NOMO-1 (cell line): Measurements from ENCODE around the gene DCANP1.
"Not testable (repeated sequence)": the region's sequence is repeated elsewhere in the genome, so short reads cannot be mapped to it uniquely, and the experiment has no call there.

Source experiments
- DNase-seq, 2 experiments: peaks; one replicate each; lab custom pipeline; 2025; ENCODE audit not compliant: unreplicated experiment in 2 of 2; lab: John Stamatoyannopoulos, UW

DCANP1 gene

GRCh38 chr5:135447298-135447929 lies at the start of gene DCANP1:
Gene DCANP1, minus strand, starts transcription at chr5:135447348. Its CDS starts 240 bp downstream, at chr5:135447108.
- no peak for DNase-seq

DNA sequence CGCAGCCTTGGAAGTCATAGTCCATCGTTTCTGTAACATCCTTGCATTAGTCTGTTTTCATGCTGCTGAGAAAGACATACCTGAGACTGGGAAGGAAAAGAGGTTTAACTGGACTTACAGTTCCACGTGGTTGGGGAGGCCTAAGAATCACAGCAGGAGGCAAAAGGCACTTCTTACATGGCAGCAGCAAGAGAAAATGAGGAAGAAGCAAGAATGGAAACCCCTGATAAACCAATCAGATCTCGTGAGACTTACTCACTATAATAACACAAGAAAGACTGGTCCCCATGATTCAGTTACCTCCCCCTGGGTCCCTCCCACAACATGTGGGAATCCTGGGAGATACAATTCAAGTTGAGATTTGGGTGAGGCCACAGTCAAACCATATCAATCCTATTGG lies 48.4 kb upstream of the DCANP1 start:
- DNase-seq, result not testable (repeated sequence)

DNA sequence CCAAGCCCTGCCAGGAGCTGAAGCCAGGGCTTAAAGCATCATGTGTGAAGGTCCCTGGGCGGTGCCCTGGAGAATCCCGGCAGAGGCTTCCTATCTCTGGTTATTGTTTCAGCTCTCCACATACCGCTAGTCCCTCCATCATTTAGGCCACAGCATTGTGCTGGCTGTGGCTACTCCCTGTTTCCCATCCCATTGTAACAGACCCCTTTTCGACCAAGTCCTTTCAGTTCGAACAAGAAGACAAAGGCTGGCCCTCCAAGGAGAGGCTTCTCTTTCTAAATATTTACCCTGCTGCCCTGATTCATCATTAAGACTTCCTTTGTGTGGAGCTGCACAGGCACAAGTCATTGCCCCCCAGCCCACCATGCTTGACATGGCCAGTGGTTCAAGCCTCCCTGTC lies 47.0 kb upstream of the DCANP1 start:
- no peak for DNase-seq

DNA sequence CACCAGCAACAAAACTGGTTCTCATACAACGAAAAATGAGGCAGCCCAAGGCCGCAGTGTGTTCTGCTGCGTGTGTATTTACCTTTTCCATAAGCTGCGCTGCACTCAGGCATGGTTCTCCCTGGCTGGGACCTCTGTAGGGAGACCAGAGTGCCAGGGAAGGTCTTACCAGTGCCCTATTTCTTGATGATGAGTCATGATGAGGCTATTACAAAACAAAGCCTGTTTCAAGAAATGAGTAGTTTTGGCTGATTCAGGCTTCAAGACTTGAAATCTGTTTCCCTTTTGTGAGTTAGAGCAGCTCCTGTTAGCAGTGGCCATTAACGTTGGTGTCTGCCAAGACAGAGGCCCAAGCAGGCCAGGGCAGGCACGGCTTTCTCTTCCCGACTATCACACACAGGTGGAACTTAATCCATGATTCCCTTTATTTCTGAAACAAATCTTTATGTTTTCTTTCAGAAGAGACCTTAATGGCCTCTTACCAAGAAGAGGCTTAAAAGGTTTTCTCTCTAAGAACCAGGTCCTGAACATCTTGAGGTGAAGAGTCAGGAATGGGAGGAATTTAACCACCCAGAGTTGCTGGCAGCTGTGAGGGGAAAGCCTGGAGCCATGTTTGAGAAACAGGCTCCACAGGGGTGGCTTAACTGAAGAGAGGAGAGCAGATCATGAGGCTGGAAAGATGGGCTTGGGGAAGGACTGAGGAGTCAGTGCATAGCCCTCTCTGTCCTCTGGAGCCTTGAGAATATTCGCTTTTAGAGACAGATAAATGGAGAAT lies 46.4 kb upstream of the DCANP1 start:
- peak; percentile 51 to 77 for DNase-seq

DNA sequence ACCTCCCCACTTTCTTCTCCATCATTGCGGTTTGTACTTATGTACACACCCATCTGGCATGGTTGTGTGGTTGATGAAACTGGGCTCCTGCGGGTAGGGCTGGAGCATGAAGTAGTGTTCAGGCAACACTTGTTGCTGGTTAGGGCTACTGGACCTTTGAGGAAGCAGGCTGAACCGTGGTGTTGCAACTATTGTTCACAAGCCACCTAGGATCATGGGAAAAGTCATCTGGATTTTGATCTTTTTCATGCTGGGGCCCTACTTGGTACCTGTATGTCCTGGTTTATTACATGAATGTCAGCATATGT lies 45.1 kb upstream of the DCANP1 start:
- DNase-seq, result no peak

GRCh38 chr5:135491552-135492318 lies 44.6 kb upstream of the DCANP1 start:
- no peak for DNase-seq

- no peak for DNase-seq
Observed at GRCh38 chr5:135491038-135491551, 43.9 kb upstream of the DCANP1 start.

DNA sequence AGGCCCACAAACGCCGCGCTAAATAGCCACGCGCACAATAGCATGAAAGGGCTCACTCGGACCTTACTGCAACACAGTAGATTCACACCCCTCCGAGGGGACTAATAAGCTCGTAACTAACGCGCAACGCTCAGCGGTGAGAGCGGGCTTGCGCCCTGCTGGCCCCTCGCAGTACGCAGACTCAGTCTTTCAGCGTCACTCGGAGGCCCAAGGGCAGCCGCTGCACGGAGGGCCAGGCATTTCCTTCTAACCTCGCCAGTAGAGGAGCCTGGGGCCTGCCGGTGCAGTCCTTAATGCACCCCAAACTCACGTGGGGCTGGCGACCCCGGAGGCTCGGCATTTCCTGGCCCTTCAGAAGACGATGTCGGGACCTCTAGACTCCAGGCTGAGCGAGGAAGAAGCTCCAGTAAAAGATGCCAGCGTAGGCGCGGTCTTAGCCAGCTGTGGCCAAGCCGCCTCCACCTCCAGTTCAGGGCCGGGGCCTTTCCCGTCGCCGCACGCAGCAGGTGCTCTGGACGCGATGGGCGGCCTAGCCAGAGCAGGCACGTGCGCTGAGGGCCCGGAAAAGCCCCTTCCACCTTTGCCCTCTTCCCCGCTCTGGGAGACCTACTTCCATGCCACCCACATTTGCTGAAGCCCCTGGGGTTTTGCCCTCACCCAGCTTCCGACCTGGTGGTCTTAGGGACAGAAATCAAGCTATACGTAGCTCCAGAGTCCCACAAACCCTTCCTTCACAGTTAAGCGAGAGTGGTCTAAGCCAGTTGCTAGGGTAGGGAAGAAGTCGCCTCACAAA lies 43.3 kb upstream of the DCANP1 start:
- DNase-seq, result no peak

DNA sequence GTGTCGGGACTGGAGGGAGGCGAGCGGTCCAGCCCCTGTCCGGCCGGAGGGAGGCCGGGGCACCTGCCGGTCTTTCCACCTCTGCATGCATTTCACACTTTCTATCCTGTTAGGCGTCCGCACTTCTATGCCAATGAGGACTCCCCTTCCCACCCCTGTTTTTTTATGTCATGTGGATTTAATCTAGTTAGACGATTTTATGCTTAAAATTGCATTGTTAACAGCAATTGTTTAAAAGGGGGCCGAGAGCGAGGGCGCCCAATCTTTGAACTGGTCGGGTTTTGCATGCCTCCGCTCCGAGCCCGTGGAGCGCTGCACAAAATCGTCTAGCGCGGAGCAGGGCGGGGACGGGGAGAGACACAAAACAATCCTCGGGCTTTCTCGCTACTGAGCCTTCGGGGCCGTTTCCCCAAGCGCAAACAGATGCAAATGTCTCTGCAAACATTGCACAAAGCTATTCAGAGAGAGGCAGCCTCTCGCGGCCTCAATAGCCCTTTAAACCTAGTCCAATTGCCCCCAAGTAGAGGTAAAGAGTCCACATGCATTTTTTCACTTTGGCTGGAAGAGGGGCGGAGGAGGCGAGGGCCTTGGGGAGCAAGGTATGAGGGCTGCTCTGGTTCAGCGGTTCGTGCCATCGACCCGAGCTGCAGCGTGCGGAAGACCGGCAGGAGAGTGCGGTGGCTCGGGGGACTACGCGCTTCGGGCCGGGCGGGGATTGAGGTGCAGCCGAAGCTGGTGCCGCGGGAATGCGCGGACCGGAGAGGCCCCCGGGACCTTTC lies 42.5 kb upstream of the DCANP1 start:
- no peak for DNase-seq

DNA sequence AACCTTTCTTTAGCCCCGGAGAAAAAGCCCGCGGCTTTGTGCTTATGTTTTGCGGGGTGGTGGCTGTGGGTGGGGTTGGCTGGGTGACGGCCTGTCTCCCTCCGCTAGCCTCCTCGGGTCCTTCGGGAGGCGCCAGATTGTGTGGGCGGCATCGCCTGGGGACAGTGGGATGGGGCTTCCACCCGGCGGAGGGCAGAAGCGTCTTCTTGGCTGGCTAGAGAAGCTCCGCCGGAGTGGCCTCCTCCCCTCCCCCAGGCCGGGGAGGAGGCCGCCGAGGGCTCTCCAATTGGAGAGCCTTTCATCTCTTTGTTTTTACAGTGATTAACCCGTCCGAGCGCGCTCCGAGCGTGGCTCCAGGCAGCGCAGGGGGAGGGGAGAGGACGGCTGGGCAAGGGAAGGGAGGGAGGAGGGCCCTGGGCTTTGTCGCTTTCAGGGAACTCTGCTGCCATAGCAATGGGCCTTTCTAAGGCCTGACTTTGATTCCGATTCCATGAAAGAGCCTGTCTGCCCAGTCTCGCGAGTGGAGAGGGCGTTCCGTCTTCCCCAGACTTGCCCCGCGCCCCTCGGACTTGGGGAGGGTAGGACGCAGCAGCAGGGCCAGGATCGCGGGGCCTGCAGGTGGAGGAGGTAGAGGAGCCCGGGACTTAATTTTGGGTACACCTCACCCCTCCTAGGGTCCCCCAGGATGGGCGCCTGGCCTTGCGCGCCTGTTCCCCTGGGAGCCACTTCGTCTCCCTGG lies 41.7 kb upstream of the DCANP1 start:
- DNase-seq, result no peak

- no peak for DNase-seq
Observed at GRCh38 chr5:135487839-135488514, 40.8 kb upstream of the DCANP1 start.

GRCh38 chr5:135487037-135487395 lies 39.9 kb upstream of the DCANP1 start:
- DNase-seq, result no peak

- DNase-seq, result no peak
Observed at GRCh38 chr5:135486131-135487036, 39.2 kb upstream of the DCANP1 start.

- no peak for DNase-seq
Observed at GRCh38 chr5:135484674-135485086, 37.5 kb upstream of the DCANP1 start.

DNA sequence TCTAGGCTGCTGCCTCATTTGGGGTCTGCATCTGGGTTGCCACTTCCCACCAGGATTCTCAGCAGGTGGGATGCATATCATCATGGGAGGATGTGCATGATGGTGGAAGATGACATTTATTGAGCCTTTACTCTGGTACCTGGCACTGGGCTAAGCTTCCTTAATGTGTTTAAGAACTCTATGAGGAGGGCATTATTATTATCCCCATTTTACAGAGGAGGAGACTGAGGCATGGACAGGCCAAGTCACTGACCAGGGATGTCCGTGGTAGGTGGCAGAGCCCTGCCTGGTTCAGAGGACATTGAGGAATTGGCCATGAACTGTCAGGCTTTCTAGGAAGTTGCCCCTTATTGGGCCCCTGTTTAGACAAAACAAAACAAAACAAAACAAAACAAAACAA lies 36.1 kb upstream of the DCANP1 start:
- DNase-seq, result no peak

GRCh38 chr5:135482381-135482933 lies 35.3 kb upstream of the DCANP1 start:
- DNase-seq, result no peak

- DNase-seq, result no peak
Observed at GRCh38 chr5:135481909-135482311, 34.8 kb upstream of the DCANP1 start.

GRCh38 chr5:135481387-135481786 lies 34.2 kb upstream of the DCANP1 start:
- DNase-seq, result peak; percentile 66 to 68
